SK-N-SH treated with all-trans-retinoic acid at 6 μM for 48 hours (cell line): Measurements from ENCODE around the gene TGM3.

Experiments
- ATAC-seq: fragments of 200-7000 bp; cut with Tn5 transposase; 3 replicates; pipeline ENCODE4 v1.9.1; 2020; ENCODE audit warnings: mild to moderate bottlenecking, moderate library complexity
- ARNTL ChIP-seq: fragments of 450-650 bp; formaldehyde crosslinking; IDR thresholded peaks from 2 replicates; pipeline ENCODE4 v1.5.0; 2020; ENCODE audit warnings: low read depth, mild to moderate bottlenecking, moderate library complexity, borderline replicate concordance
- BACH2 ChIP-seq: fragments of 250-450 bp; sonication (Bioruptor Pico); IDR thresholded peaks from 2 replicates; pipeline ENCODE4 v1.9.0; 2021; ENCODE audit warnings: mild to moderate bottlenecking, borderline replicate concordance
- CREB5 ChIP-seq: fragments of 250-450 bp; sonication (Bioruptor Pico); IDR thresholded peaks from 2 replicates; pipeline ENCODE4 v1.5.1; 2020; ENCODE audit warnings: low read depth, mild to moderate bottlenecking, moderate library complexity
- CSDC2 ChIP-seq: fragments of 250-450 bp; sonication (Bioruptor Pico); IDR thresholded peaks from 2 replicates; pipeline ENCODE4 v1.5.0; 2020; ENCODE audit warnings: mild to moderate bottlenecking, moderate library complexity
- ESRRG ChIP-seq: fragments of 250-450 bp; sonication (Bioruptor Pico); IDR thresholded peaks from 2 replicates; pipeline ENCODE4 v1.6.1; 2021; ENCODE audit warnings: mild to moderate bottlenecking
- ISL1 ChIP-seq: fragments of 250-450 bp; sonication (Bioruptor Pico); IDR thresholded peaks from 2 replicates; pipeline ENCODE4 v2.1.2; 2022; ENCODE audit warnings: mild to moderate bottlenecking, moderate library complexity
- OSR1 ChIP-seq: fragments of 250-450 bp; sonication (Bioruptor Pico); IDR thresholded peaks from 2 replicates; pipeline ENCODE4 v1.8.0; 2022; ENCODE audit warnings: moderate library complexity, mild to moderate bottlenecking, inconsistent platforms
- PATZ1 ChIP-seq: fragments of 250-450 bp; sonication (Bioruptor Pico); IDR thresholded peaks from 2 replicates; pipeline ENCODE4 v1.8.0; 2020; ENCODE audit warnings: mild to moderate bottlenecking, moderate library complexity, borderline replicate concordance
- POU6F1 ChIP-seq: fragments of 250-450 bp; sonication (Bioruptor Pico); IDR thresholded peaks from 2 replicates; pipeline ENCODE4 v1.8.0; 2021; ENCODE audit warnings: low read depth, mild to moderate bottlenecking, moderate library complexity, borderline replicate concordance
- PPARA ChIP-seq: fragments of 250-450 bp; sonication (Bioruptor Pico); IDR thresholded peaks from 2 replicates; pipeline ENCODE4 v1.5.0; 2020; ENCODE audit warnings: mild to moderate bottlenecking, borderline replicate concordance
- RARB ChIP-seq: fragments of 250-450 bp; sonication (Bioruptor Pico); IDR thresholded peaks from 2 replicates; pipeline ENCODE4 v1.8.0; 2021; ENCODE audit warnings: mild to moderate bottlenecking, moderate library complexity
- SNAI2 ChIP-seq: fragments of 250-450 bp; sonication (Bioruptor Pico); IDR thresholded peaks from 2 replicates; pipeline ENCODE4 v1.5.0; 2020; ENCODE audit warnings: mild to moderate bottlenecking, moderate library complexity
- TCF4 ChIP-seq: fragments of 250-450 bp; sonication (Bioruptor Pico); IDR thresholded peaks from 2 replicates; pipeline ENCODE4 v1.8.0; 2021; ENCODE audit warnings: mild to moderate bottlenecking, moderate library complexity, borderline replicate concordance
- TOX ChIP-seq: fragments of 250-450 bp; sonication (Bioruptor Pico); IDR thresholded peaks from 2 replicates; pipeline ENCODE4 v1.8.0; 2021; ENCODE audit warnings: mild to moderate bottlenecking, moderate library complexity, borderline replicate concordance
- TSHZ2 ChIP-seq: fragments of 250-450 bp; sonication (Bioruptor Pico); IDR thresholded peaks from 2 replicates; pipeline ENCODE4 v1.5.0; 2020; ENCODE audit warnings: mild to moderate bottlenecking, moderate library complexity
- ZC3H10 ChIP-seq: fragments of 250-450 bp; sonication (Bioruptor Pico); IDR thresholded peaks from 2 replicates; pipeline ENCODE4 v1.5.1; 2021; ENCODE audit warnings: mild to moderate bottlenecking, moderate library complexity
- ZFP3 ChIP-seq: fragments of 250-450 bp; sonication (Bioruptor Pico); IDR thresholded peaks from 2 replicates; pipeline ENCODE4 v1.5.0; 2020; ENCODE audit warnings: mild to moderate bottlenecking, moderate library complexity
- ZFP30 ChIP-seq: fragments of 450-650 bp; formaldehyde crosslinking; IDR thresholded peaks from 2 replicates; pipeline ENCODE4 v1.5.0; 2022; ENCODE audit warnings: mild to moderate bottlenecking, moderate library complexity
- ZNF565 ChIP-seq: fragments of 450-650 bp; formaldehyde crosslinking; conservative IDR thresholded peaks from 2 replicates; pipeline ENCODE4 v1.5.0; 2020; ENCODE audit warnings: low read depth, mild to moderate bottlenecking, moderate library complexity
- ZNF8 ChIP-seq: fragments of 450-650 bp; formaldehyde crosslinking; IDR thresholded peaks from 2 replicates; pipeline ENCODE4 v1.5.0; 2020; ENCODE audit warnings: mild to moderate bottlenecking, moderate library complexity

Gene TGM3

GRCh38 chr20:2307136-2307535, 11.3 kb downstream of the TGM3 start:
- ATAC-seq = no peak
- TF ChIP-seq SNAI2 = no peak
- TF ChIP-seq PATZ1 (CRISPR knock-in tag) = no peak
- no peak for TF ChIP-seq TOX (CRISPR knock-in tag)
- no peak for TF ChIP-seq ZFP3 (CRISPR knock-in tag)
- TF ChIP-seq ZNF565 (CRISPR knock-in tag) = no peak
- TF ChIP-seq PPARA (CRISPR knock-in tag) = no peak
- TF ChIP-seq TCF4 = no peak
- TF ChIP-seq ZFP30 (CRISPR knock-in tag) = no peak
- TF ChIP-seq ZNF8 (CRISPR knock-in tag) = no peak
- no peak for TF ChIP-seq CSDC2 (CRISPR knock-in tag)
- TF ChIP-seq ARNTL = no peak
- TF ChIP-seq POU6F1 (CRISPR knock-in tag) = no peak
- no peak for TF ChIP-seq RARB (CRISPR knock-in tag)
- TF ChIP-seq TSHZ2 = no peak
- no peak for TF ChIP-seq ISL1 (CRISPR knock-in tag)
- no peak for TF ChIP-seq ZC3H10 (CRISPR knock-in tag)

GRCh38 chr20:2311329-2311728, 15.5 kb downstream of the TGM3 start:
- no peak for TF ChIP-seq ARNTL
- TF ChIP-seq SNAI2 = no peak
- no peak for TF ChIP-seq TOX (CRISPR knock-in tag)
- no peak for TF ChIP-seq CSDC2 (CRISPR knock-in tag)
- no peak for TF ChIP-seq PPARA (CRISPR knock-in tag)
- no peak for TF ChIP-seq RARB (CRISPR knock-in tag)
- no peak for TF ChIP-seq ZFP3 (CRISPR knock-in tag)
- no peak for TF ChIP-seq OSR1 (CRISPR knock-in tag)
- no peak for TF ChIP-seq ISL1 (CRISPR knock-in tag)

GRCh38 chr20:2312876-2313275, 17.1 kb downstream of the TGM3 start:
- no peak for ATAC-seq
- TF ChIP-seq ARNTL (no peak), ESRRG (CRISPR knock-in tag) (no peak), TCF4 (no peak), ZNF565 (CRISPR knock-in tag) (no peak), TOX (CRISPR knock-in tag) (no peak)

More at GRCh38 chr20:2311329-2311728, 15.5 kb downstream of the TGM3 start:
- ATAC-seq = no peak

- ATAC-seq = no peak
- TF ChIP-seq OSR1 (CRISPR knock-in tag) (no peak), ISL1 (CRISPR knock-in tag) (no peak)
These were observed 17.5 kb downstream of the TGM3 start for GRCh38 chr20:2313316-2313715.

- no peak for ATAC-seq
- TF ChIP-seq ESRRG (CRISPR knock-in tag) (no peak), ISL1 (CRISPR knock-in tag) (no peak), SNAI2 (no peak), POU6F1 (CRISPR knock-in tag) (no peak), BACH2 (no peak), RARB (CRISPR knock-in tag) (no peak), CREB5 (CRISPR knock-in tag) (no peak), ZNF8 (CRISPR knock-in tag) (no peak), ZFP30 (CRISPR knock-in tag) (no peak), TOX (CRISPR knock-in tag) (no peak), TCF4 (no peak), TSHZ2 (no peak)
These were observed 19.1 kb downstream of the TGM3 start for GRCh38 chr20:2314759-2315439.
